KMS-11 (cell line): ENCODE data around the gene PPOX.

Source experiments
- H2AFZ ChIP-seq: fragments of 200-600 bp; sonication (generic); 2 replicates; pipeline ENCODE4 v1.6.1; 2016; ENCODE audit warnings: antibody characterized with exemption, mixed run types, low read depth
- H3K27ac ChIP-seq: fragments of 200-600 bp; sonication (generic); 2 replicates; pipeline ENCODE4 v1.6.1; 2016; ENCODE audit warnings: mild to moderate bottlenecking, mixed run types
- H3K27me3 ChIP-seq: fragments of 200-600 bp; sonication (generic); 2 replicates; pipeline ENCODE4 v1.6.1; 2017; ENCODE audit warnings: mild to moderate bottlenecking, low read depth, mixed run types, moderate library complexity; ENCODE audit not compliant: insufficient read depth
- H3K36me3 ChIP-seq: fragments of 200-600 bp; sonication (generic); 2 replicates; pipeline ENCODE4 v1.6.1; 2017; ENCODE audit warnings: mild to moderate bottlenecking, mixed run types; ENCODE audit not compliant: insufficient read depth
- H3K4me1 ChIP-seq: fragments of 200-600 bp; sonication (generic); 2 replicates; pipeline ENCODE4 v1.6.1; 2016; ENCODE audit warnings: mild to moderate bottlenecking, low read depth, mixed run types; ENCODE audit not compliant: poor library complexity, severe bottlenecking
- H3K4me2 ChIP-seq: fragments of 200-600 bp; sonication (generic); 2 replicates; pipeline ENCODE4 v1.7.0; 2016; ENCODE audit warnings: mild to moderate bottlenecking, mixed run types
- H3K4me3 ChIP-seq: fragments of 200-600 bp; sonication (generic); IDR thresholded peaks from 2 replicates; pipeline ENCODE4 v1.6.1; 2017; ENCODE audit warnings: low read depth, low read length, mixed read lengths; ENCODE audit not compliant: insufficient read depth
- H3K79me2 ChIP-seq: fragments of 200-600 bp; sonication (generic); 2 replicates; pipeline ENCODE4 v1.6.1; 2016; ENCODE audit warnings: low read depth, mixed run types; ENCODE audit not compliant: insufficient read depth
- H3K9ac ChIP-seq: fragments of 200-600 bp; sonication (generic); 2 replicates; pipeline ENCODE4 v1.6.1; 2016; ENCODE audit warnings: mild to moderate bottlenecking, mixed run types
- H4K20me1 ChIP-seq: fragments of 200-600 bp; sonication (generic); 2 replicates; pipeline ENCODE4 v1.6.1; 2016; ENCODE audit warnings: mild to moderate bottlenecking, mixed run types; ENCODE audit not compliant: insufficient read depth
- CTCF ChIP-seq: fragments of 200-600 bp; sonication (generic); conservative IDR thresholded peaks from 2 replicates; pipeline ENCODE4 v1.6.1; 2017; ENCODE audit warnings: low read depth, mild to moderate bottlenecking, antibody characterized with exemption, low read length, moderate library complexity, mixed read lengths

Gene PPOX

GRCh38 chr1:161174911-161175310 is 8.7 kb downstream of the PPOX start:
- no peak for TF ChIP-seq CTCF
- no peak overlapping the region for H3K9ac ChIP-seq
- no peak overlapping the region for H3K27ac ChIP-seq
- H3K4me1 ChIP-seq = peaks cover 58% of the 10 kb centered on the region
- H3K4me2 ChIP-seq = peak overlapping the region; percentile 95
- peaks cover 31% of the 10 kb centered on the region; the same call in 1 of the 2 replicates for H3K36me3 ChIP-seq
- H3K79me2 ChIP-seq = peaks cover 40% of the 10 kb centered on the region
- H3K27me3 ChIP-seq = no peaks in the 10 kb centered on the region
- H3K4me3 ChIP-seq = no peak overlapping the region
- no peaks in the 10 kb centered on the region for H4K20me1 ChIP-seq
- no peak overlapping the region for H2AFZ ChIP-seq

- Histone ChIP-seq H3K36me3 (peaks cover 29% of the 10 kb centered on the region; the same call in 1 of the 2 replicates), H2AFZ (no peak overlapping the region), H3K27ac (peak overlapping the region; percentile 73), H3K4me1 (peaks cover 65% of the 10 kb centered on the region), H3K4me2 (peak overlapping the region; percentile 95), H3K27me3 (no peaks in the 10 kb centered on the region), H3K4me3 (peak overlapping the region; percentile 100), H3K79me2 (peaks cover 40% of the 10 kb centered on the region), H4K20me1 (no peaks in the 10 kb centered on the region), H3K9ac (peak overlapping the region; percentile 74; the same call in 1 of the 2 replicates)
- TF ChIP-seq CTCF = no peak
Observed at GRCh38 chr1:161175771-161176453, 9.7 kb downstream of the PPOX start.

- no peak for TF ChIP-seq CTCF
- H3K36me3 ChIP-seq = peaks cover 23% of the 10 kb centered on the region; the same call in 1 of the 2 replicates
- H3K27me3 ChIP-seq = no peaks in the 10 kb centered on the region
- peaks cover 40% of the 10 kb centered on the region for H3K79me2 ChIP-seq
- peak overlapping the region; percentile 73 for H3K27ac ChIP-seq
- H4K20me1 ChIP-seq = no peaks in the 10 kb centered on the region
- peak overlapping the region; percentile 95 for H3K4me2 ChIP-seq
- peaks cover 68% of the 10 kb centered on the region for H3K4me1 ChIP-seq
- peak overlapping the region; percentile 74 for H3K9ac ChIP-seq
- peak overlapping the region; percentile 63; the same call in 1 of the 2 replicates for H2AFZ ChIP-seq
- peak overlapping the region; percentile 100 for H3K4me3 ChIP-seq
Observed at GRCh38 chr1:161176468-161177111, 10.4 kb downstream of the PPOX start.

GRCh38 chr1:161177112-161177935 is 11.1 kb downstream of the PPOX start, which contains the start of gene B4GALT3:
Gene B4GALT3, minus strand, starts transcription at chr1:161177507. Its CDS starts 1,447 bp downstream, at chr1:161176060.
- H3K9ac ChIP-seq = peak within 1 kb of the TSS; percentile 74
- peaks cover 72% of the 10 kb centered on the region for H3K4me1 ChIP-seq
- peaks cover 20% of the 10 kb centered on the region; the same call in 1 of the 2 replicates for H3K36me3 ChIP-seq
- peak within 1 kb of the TSS; percentile 100 for H3K4me3 ChIP-seq
- H2AFZ ChIP-seq = peak within 1 kb of the TSS; percentile 63
- no peaks in the 10 kb centered on the region for H3K27me3 ChIP-seq
- TF ChIP-seq CTCF = no peak; the same call in 1 of the 2 replicates
- H3K4me2 ChIP-seq = peak within 1 kb of the TSS; percentile 95
- H3K79me2 ChIP-seq = peaks cover 39% of the 10 kb centered on the region
- H3K27ac ChIP-seq = peak within 1 kb of the TSS; percentile 73
- H4K20me1 ChIP-seq = no peaks in the 10 kb centered on the region
